HG03159 (cell line): ENCODE results near the gene G0S2.
"Not testable (repeated sequence)": the region's sequence is repeated elsewhere in the genome, so short reads cannot be mapped to it uniquely, and the experiment has no call there.

ENCODE experiments used
- ATAC-seq: cut with Tn5 transposase; IDR thresholded peaks from one replicate; pipeline ENCODE4 v1.9.1; 2021; ENCODE audit warnings: mild to moderate bottlenecking, moderate library complexity; ENCODE audit not compliant: unreplicated experiment

The G0S2 gene

GRCh38 chr1:209675565-209676154 is 448 bp downstream of the G0S2 start:
- ATAC-seq, result no peak

- no peak for ATAC-seq
These were observed 3.8 kb downstream of the G0S2 start for GRCh38 chr1:209678981-209679539.

- ATAC-seq, result no peak
These were observed 10.6 kb downstream of the G0S2 start for GRCh38 chr1:209685821-209686220.

GRCh38 chr1:209686322-209686721 is 11.1 kb downstream of the G0S2 start:
- ATAC-seq, result no peak

- ATAC-seq, result no peak
These were observed 13.6 kb downstream of the G0S2 start for GRCh38 chr1:209688746-209689234.

GRCh38 chr1:209689477-209689876 is 14.3 kb downstream of the G0S2 start:
- ATAC-seq, result no peak

- ATAC-seq, result no peak
These were observed 16.0 kb downstream of the G0S2 start for GRCh38 chr1:209691237-209691636.

- ATAC-seq, result no peak
These were observed 17.1 kb downstream of the G0S2 start for GRCh38 chr1:209692296-209692695.

GRCh38 chr1:209692745-209693504 is 17.7 kb downstream of the G0S2 start:
- peak; percentile 75 for ATAC-seq

GRCh38 chr1:209696673-209697072 is 21.5 kb downstream of the G0S2 start:
- no peak for ATAC-seq

- ATAC-seq, result no peak
These were observed 21.9 kb downstream of the G0S2 start for GRCh38 chr1:209697126-209697525.

- not testable (repeated sequence) for ATAC-seq
These were observed 25.5 kb downstream of the G0S2 start for GRCh38 chr1:209700686-209701085.

GRCh38 chr1:209702832-209703231 is 27.6 kb downstream of the G0S2 start:
- no peak for ATAC-seq

- ATAC-seq, result no peak
These were observed 28.8 kb downstream of the G0S2 start for GRCh38 chr1:209703834-209704504.

GRCh38 chr1:209704584-209704983 is 29.4 kb downstream of the G0S2 start, which contains the start of gene HSD11B1:
HSD11B1 (plus strand) TSS chr1:209704846; CDS start chr1:209704943, 97 bp downstream.
- no peak for ATAC-seq

GRCh38 chr1:209705033-209705598 is 29.9 kb downstream of the G0S2 start:
- no peak for ATAC-seq

- ATAC-seq, result no peak
These were observed 31.4 kb downstream of the G0S2 start for GRCh38 chr1:209706622-209707021.

- ATAC-seq, result no peak
These were observed 32.1 kb downstream of the G0S2 start for GRCh38 chr1:209707308-209707707.

- no peak for ATAC-seq
These were observed 33.1 kb downstream of the G0S2 start for GRCh38 chr1:209708297-209708696.

GRCh38 chr1:209710093-209710492 is 34.9 kb downstream of the G0S2 start:
- no peak for ATAC-seq

GRCh38 chr1:209710847-209711246 is 35.6 kb downstream of the G0S2 start:
- no peak for ATAC-seq
